ENCODE measurements around the gene GLIS1. TPM values are rescaled to one million over a fixed set of nuclear protein-coding genes. Genes with fewer than 3 reads are reported as not detected.

Gene GLIS1
- polyA plus RNA-seq, 3 donors from 2014 or later = not detected

- H3K27ac Mint-ChIP-seq = no peak overlapping the region
- H3K4me3 Mint-ChIP-seq = no peak overlapping the region
- H3K36me3 Mint-ChIP-seq = no peaks in the 10 kb centered on the region
- no peaks in the 10 kb centered on the region for H3K9me3 Mint-ChIP-seq
- no peak for DNase-seq
- no peaks in the 10 kb centered on the region for H3K4me1 Mint-ChIP-seq
- peaks cover 1 to 3% (median 3%) of the 10 kb centered on the region in 3 donors for H3K27me3 Mint-ChIP-seq (ENCODE audit: low read depth in 3 of 3)
Observed at GRCh38 chr1:53721088-53721487, 17.9 kb downstream of the GLIS1 start.

GRCh38 chr1:53719469-53719868, 19.5 kb downstream of the GLIS1 start:
- Mint-ChIP-seq H3K27ac (no peak overlapping the region), H3K4me3 (no peak overlapping the region), H3K4me1 (no peaks in the 10 kb centered on the region)

GRCh38 chr1:53718443-53718842, 20.5 kb downstream of the GLIS1 start:
- Mint-ChIP-seq H3K36me3 (no peaks in the 10 kb centered on the region), H3K9me3 (no peaks in the 10 kb centered on the region), H3K4me3 (no peak overlapping the region), H3K27ac (no peak overlapping the region), H3K4me1 (no peaks in the 10 kb centered on the region), H3K27me3 (ENCODE audit: low read depth in 3 of 3) (peaks cover 1 to 6% (median 3%) of the 10 kb centered on the region in 3 donors)
- DNase-seq = no peak

More at GRCh38 chr1:53719469-53719868, 19.5 kb downstream of the GLIS1 start:
- no peak for DNase-seq
- H3K9me3 Mint-ChIP-seq = no peaks in the 10 kb centered on the region
- H3K27me3 Mint-ChIP-seq (ENCODE audit: low read depth in 3 of 3) = peaks cover 1 to 3% (median 3%) of the 10 kb centered on the region in 3 donors
- H3K36me3 Mint-ChIP-seq = no peaks in the 10 kb centered on the region

- DNase-seq = no peak
- Mint-ChIP-seq H3K36me3 (no peaks in the 10 kb centered on the region), H3K27ac (no peak overlapping the region), H3K27me3 (ENCODE audit: low read depth in 3 of 3) (peaks cover 1 to 6% (median 3%) of the 10 kb centered on the region in 3 donors), H3K9me3 (no peaks in the 10 kb centered on the region), H3K4me3 (no peak overlapping the region), H3K4me1 (no peaks in the 10 kb centered on the region)
Observed at GRCh38 chr1:53717025-53717804, 21.7 kb downstream of the GLIS1 start.

- H3K36me3 Mint-ChIP-seq = no peaks in the 10 kb centered on the region
Observed at GRCh38 chr1:53716150-53716549, 22.8 kb downstream of the GLIS1 start.

GRCh38 chr1:53715478-53715877, 23.5 kb downstream of the GLIS1 start:
- Mint-ChIP-seq H3K27ac (no peak overlapping the region), H3K4me1 (no peaks in the 10 kb centered on the region), H3K27me3 (ENCODE audit: low read depth in 3 of 3) (peaks cover 1 to 6% (median 3%) of the 10 kb centered on the region in 3 donors), H3K36me3 (no peaks in the 10 kb centered on the region), H3K9me3 (no peaks in the 10 kb centered on the region), H3K4me3 (no peak overlapping the region)
- no peak for DNase-seq

More at GRCh38 chr1:53716150-53716549, 22.8 kb downstream of the GLIS1 start:
- Mint-ChIP-seq H3K27ac (no peak overlapping the region), H3K4me3 (no peak overlapping the region), H3K4me1 (no peaks in the 10 kb centered on the region), H3K9me3 (no peaks in the 10 kb centered on the region), H3K27me3 (ENCODE audit: low read depth in 3 of 3) (peaks cover 1 to 6% (median 3%) of the 10 kb centered on the region in 3 donors)
- DNase-seq = no peak

GRCh38 chr1:53712276-53712675, 26.7 kb downstream of the GLIS1 start:
- Mint-ChIP-seq H3K4me1 (no peaks in the 10 kb centered on the region), H3K27ac (no peak overlapping the region), H3K4me3 (no peak overlapping the region), H3K9me3 (no peaks in the 10 kb centered on the region), H3K36me3 (no peaks in the 10 kb centered on the region), H3K27me3 (ENCODE audit: low read depth in 3 of 3) (peaks cover 0 to 3% (median 3%) of the 10 kb centered on the region in 3 donors)
- no peak for DNase-seq

GRCh38 chr1:53710584-53710983, 28.4 kb downstream of the GLIS1 start:
- Mint-ChIP-seq H3K27me3 (ENCODE audit: low read depth in 3 of 3) (peaks cover 0 to 3% (median 3%) of the 10 kb centered on the region in 3 donors), H3K27ac (no peak overlapping the region), H3K36me3 (no peaks in the 10 kb centered on the region), H3K4me3 (no peak overlapping the region), H3K4me1 (no peaks in the 10 kb centered on the region), H3K9me3 (no peaks in the 10 kb centered on the region)
- no peak for DNase-seq

GRCh38 chr1:53708687-53709086, 30.3 kb downstream of the GLIS1 start:
- H3K4me3 Mint-ChIP-seq = no peak overlapping the region
- no peaks in the 10 kb centered on the region for H3K36me3 Mint-ChIP-seq
- H3K9me3 Mint-ChIP-seq = no peaks in the 10 kb centered on the region
- peaks cover 0 to 3% (median 0%) of the 10 kb centered on the region in 3 donors for H3K27me3 Mint-ChIP-seq (ENCODE audit: low read depth in 3 of 3)
- no peak for DNase-seq
- H3K27ac Mint-ChIP-seq = no peak overlapping the region
- H3K4me1 Mint-ChIP-seq = no peaks in the 10 kb centered on the region

GRCh38 chr1:53706356-53706755, 32.6 kb downstream of the GLIS1 start:
- H3K4me3 Mint-ChIP-seq = no peak overlapping the region
- no peaks in the 10 kb centered on the region for H3K36me3 Mint-ChIP-seq
- no peaks in the 10 kb centered on the region for H3K4me1 Mint-ChIP-seq
- no peaks in the 10 kb centered on the region for H3K9me3 Mint-ChIP-seq
- no peak for DNase-seq
- no peak overlapping the region for H3K27ac Mint-ChIP-seq
- peaks cover 0 to 3% (median 0%) of the 10 kb centered on the region in 3 donors for H3K27me3 Mint-ChIP-seq (ENCODE audit: low read depth in 3 of 3)

- no peaks in the 10 kb centered on the region for H3K4me1 Mint-ChIP-seq
- H3K9me3 Mint-ChIP-seq = no peaks in the 10 kb centered on the region
- H3K27ac Mint-ChIP-seq = no peak overlapping the region
- DNase-seq = no peak
- H3K36me3 Mint-ChIP-seq = no peaks in the 10 kb centered on the region
- no peak overlapping the region for H3K4me3 Mint-ChIP-seq
- peaks cover 0 to 5% (median 0%) of the 10 kb centered on the region in 3 donors for H3K27me3 Mint-ChIP-seq (ENCODE audit: low read depth in 3 of 3)
Observed at GRCh38 chr1:53705446-53706096, 33.4 kb downstream of the GLIS1 start.

- no peak overlapping the region for H3K4me3 Mint-ChIP-seq
- no peaks in the 10 kb centered on the region for H3K4me1 Mint-ChIP-seq
- H3K27me3 Mint-ChIP-seq (ENCODE audit: low read depth in 3 of 3) = peaks cover 0 to 2% (median 0%) of the 10 kb centered on the region in 3 donors
- H3K27ac Mint-ChIP-seq = no peak overlapping the region
- no peak for DNase-seq
- H3K36me3 Mint-ChIP-seq = no peaks in the 10 kb centered on the region
- H3K9me3 Mint-ChIP-seq = no peaks in the 10 kb centered on the region
Observed at GRCh38 chr1:53704804-53705445, 34.0 kb downstream of the GLIS1 start.

- H3K36me3 Mint-ChIP-seq = no peaks in the 10 kb centered on the region
- H3K27ac Mint-ChIP-seq = no peak overlapping the region
- no peaks in the 10 kb centered on the region for H3K9me3 Mint-ChIP-seq
- no peak for DNase-seq
- H3K27me3 Mint-ChIP-seq (ENCODE audit: low read depth in 3 of 3) = peaks cover 0 to 2% (median 0%) of the 10 kb centered on the region in 3 donors
- H3K4me1 Mint-ChIP-seq = no peaks in the 10 kb centered on the region
- H3K4me3 Mint-ChIP-seq = no peak overlapping the region
Observed at GRCh38 chr1:53704304-53704703, 34.7 kb downstream of the GLIS1 start.

- no peaks in the 10 kb centered on the region for H3K4me1 Mint-ChIP-seq
- no peak overlapping the region for H3K27ac Mint-ChIP-seq
- DNase-seq = no peak
- H3K36me3 Mint-ChIP-seq = no peaks in the 10 kb centered on the region
- H3K9me3 Mint-ChIP-seq = no peaks in the 10 kb centered on the region
- no peak overlapping the region for H3K4me3 Mint-ChIP-seq
- H3K27me3 Mint-ChIP-seq (ENCODE audit: low read depth in 3 of 3) = peaks cover 0 to 2% (median 0%) of the 10 kb centered on the region in 3 donors
Observed at GRCh38 chr1:53703174-53703573, 35.8 kb downstream of the GLIS1 start.
